ENCODE data around the gene CDC6.

CDC6 gene

GRCh38 chr17:40338941-40339649, 51.4 kb downstream of the CDC6 start:
- H3K4me3 ChIP-seq (ENCODE audit: low read length in 2 of 2), result no peak overlapping the region
- no peaks in the 10 kb centered on the region for H3K9me3 ChIP-seq (ENCODE audit: control insufficient read depth in 2 of 2, low read length in 2 of 2)
- no peak overlapping the region for H3K27ac ChIP-seq (ENCODE audit: low read depth in 2 of 2, low read length in 2 of 2)
- H3K36me3 ChIP-seq (ENCODE audit: control insufficient read depth in 2 of 2, insufficient read depth in 2 of 2, low read length in 2 of 2), result peaks cover 0 to 4% of the 10 kb centered on the region in 2 donors
- H3K9ac ChIP-seq (ENCODE audit: low read depth in 1 of 2, low read length in 2 of 2), result no peak overlapping the region
- H3K27me3 ChIP-seq (ENCODE audit: control insufficient read depth in 2 of 2, insufficient read depth in 2 of 2, low read length in 2 of 2), result no peaks in the 10 kb centered on the region
- H3K4me1 ChIP-seq (ENCODE audit: control insufficient read depth in 2 of 2, insufficient read depth in 2 of 2, low read length in 2 of 2), result peaks cover 30 to 33% of the 10 kb centered on the region in 2 donors

GRCh38 chr17:40340327-40340726, 52.6 kb downstream of the CDC6 start:
- H3K4me3 ChIP-seq (ENCODE audit: low read length in 2 of 2), result no peak overlapping the region
- H3K27me3 ChIP-seq (ENCODE audit: control insufficient read depth in 2 of 2, insufficient read depth in 2 of 2, low read length in 2 of 2), result no peaks in the 10 kb centered on the region
- H3K36me3 ChIP-seq (ENCODE audit: control insufficient read depth in 2 of 2, insufficient read depth in 2 of 2, low read length in 2 of 2), result peaks cover 0 to 4% of the 10 kb centered on the region in 2 donors
- H3K9ac ChIP-seq (ENCODE audit: low read depth in 1 of 2, low read length in 2 of 2), result peak overlapping the region in 1 of 2 donors; percentile 91
- peak overlapping the region in 1 of 2 donors; percentile 95 for H3K27ac ChIP-seq (ENCODE audit: low read depth in 2 of 2, low read length in 2 of 2)
- peaks cover 31 to 35% of the 10 kb centered on the region in 2 donors for H3K4me1 ChIP-seq (ENCODE audit: control insufficient read depth in 2 of 2, insufficient read depth in 2 of 2, low read length in 2 of 2)
- no peaks in the 10 kb centered on the region for H3K9me3 ChIP-seq (ENCODE audit: control insufficient read depth in 2 of 2, low read length in 2 of 2)

DNA sequence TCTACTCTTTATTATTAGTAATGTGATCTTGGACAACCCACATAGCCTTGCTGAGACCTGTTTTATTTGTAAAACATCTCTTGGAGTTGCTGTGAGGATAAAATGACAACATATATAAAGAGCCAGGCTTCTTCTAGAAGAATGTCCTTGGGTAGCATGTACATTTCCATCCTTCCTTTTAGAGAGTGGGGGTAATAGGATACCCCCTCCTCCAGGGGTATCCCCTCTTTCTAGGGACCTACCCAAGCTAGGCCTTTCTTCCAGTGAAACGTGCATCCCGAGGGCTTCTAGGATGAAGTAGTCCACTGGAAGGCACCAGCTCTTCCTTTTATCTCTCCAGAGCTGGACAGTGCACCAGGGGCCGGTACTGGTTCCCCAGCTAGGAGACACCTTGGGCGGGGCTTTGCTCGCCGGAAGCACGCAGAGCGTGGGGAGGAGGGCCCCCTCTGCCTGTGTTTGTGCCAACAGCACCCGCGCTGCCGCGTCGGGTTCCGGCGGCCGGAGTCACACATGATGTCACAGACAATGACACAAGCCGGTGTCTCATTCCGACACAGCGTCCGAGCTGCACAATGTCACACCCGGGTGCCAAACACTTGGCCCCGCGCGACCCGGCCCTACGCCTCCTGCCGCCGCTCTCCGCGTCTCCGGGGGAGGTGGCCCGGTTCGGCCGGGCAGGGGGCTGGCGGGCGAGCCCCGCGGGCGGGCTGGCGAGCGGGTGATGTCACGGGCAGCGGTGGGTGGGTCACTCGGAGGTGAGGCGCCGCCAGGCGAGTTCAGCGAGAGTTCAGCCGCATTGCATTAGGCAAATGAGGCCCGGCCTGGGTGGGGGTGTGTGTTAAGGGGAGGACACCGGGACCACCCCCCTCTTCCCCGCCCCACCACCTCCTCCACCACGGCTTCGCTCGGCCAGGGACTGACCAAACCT, 53.5 kb downstream of the CDC6 start:
- H3K36me3 ChIP-seq (ENCODE audit: control insufficient read depth in 2 of 2, insufficient read depth in 2 of 2, low read length in 2 of 2), result peaks cover 0 to 4% of the 10 kb centered on the region in 2 donors
- peak overlapping the region; percentile 92 to 95 for H3K27ac ChIP-seq (ENCODE audit: low read depth in 2 of 2, low read length in 2 of 2)
- H3K9me3 ChIP-seq (ENCODE audit: control insufficient read depth in 2 of 2, low read length in 2 of 2), result no peaks in the 10 kb centered on the region
- peak overlapping the region; percentile 75 to 82 for H3K4me3 ChIP-seq (ENCODE audit: low read length in 2 of 2)
- H3K27me3 ChIP-seq (ENCODE audit: control insufficient read depth in 2 of 2, insufficient read depth in 2 of 2, low read length in 2 of 2), result no peaks in the 10 kb centered on the region
- peak overlapping the region; percentile 83 to 91 for H3K9ac ChIP-seq (ENCODE audit: low read depth in 1 of 2, low read length in 2 of 2)
- H3K4me1 ChIP-seq (ENCODE audit: control insufficient read depth in 2 of 2, insufficient read depth in 2 of 2, low read length in 2 of 2), result peaks cover 34 to 41% of the 10 kb centered on the region in 2 donors

DNA sequence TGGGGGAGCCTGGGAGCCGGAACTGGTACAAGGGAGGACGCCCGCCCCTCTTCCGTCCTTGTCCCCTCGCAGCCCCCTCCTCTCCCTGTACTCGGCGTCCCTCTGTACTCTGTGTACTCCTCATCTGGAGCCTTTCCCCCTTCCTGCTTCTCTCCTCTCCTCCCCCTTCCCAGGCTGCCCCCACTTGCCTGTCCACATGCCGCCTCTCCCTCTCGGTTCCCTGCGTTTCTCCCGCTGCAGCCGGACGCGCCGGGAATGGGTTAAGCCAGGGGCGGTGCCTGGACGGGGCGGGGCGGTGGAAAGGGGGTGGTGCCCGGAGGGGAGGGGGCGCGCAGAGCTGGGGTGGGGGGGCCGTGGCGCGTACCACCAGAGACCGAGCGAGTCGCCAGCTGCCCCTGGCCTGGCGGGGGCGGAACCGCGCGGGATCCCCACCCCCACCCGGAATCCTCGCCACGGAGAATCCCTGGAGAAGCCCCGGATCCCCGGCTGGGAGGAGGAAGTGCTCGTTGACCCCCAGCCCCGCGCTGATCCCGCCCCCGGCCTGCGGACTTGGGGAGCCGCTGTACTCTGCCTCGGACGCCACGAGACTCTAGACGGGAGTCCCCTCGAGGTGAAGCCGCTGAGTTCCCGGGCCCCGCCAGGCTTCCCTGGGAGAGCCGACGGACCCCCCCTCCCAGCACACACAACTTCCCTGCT, 54.3 kb downstream of the CDC6 start:
- H3K9ac ChIP-seq (ENCODE audit: low read depth in 1 of 2, low read length in 2 of 2), result peak overlapping the region; percentile 91 to 94
- H3K4me1 ChIP-seq (ENCODE audit: control insufficient read depth in 2 of 2, insufficient read depth in 2 of 2, low read length in 2 of 2), result peaks cover 42 to 48% of the 10 kb centered on the region in 2 donors
- no peaks in the 10 kb centered on the region for H3K27me3 ChIP-seq (ENCODE audit: control insufficient read depth in 2 of 2, insufficient read depth in 2 of 2, low read length in 2 of 2)
- no peaks in the 10 kb centered on the region for H3K9me3 ChIP-seq (ENCODE audit: control insufficient read depth in 2 of 2, low read length in 2 of 2)
- peak overlapping the region; percentile 92 to 95 for H3K27ac ChIP-seq (ENCODE audit: low read depth in 2 of 2, low read length in 2 of 2)
- peak overlapping the region; percentile 75 to 82 for H3K4me3 ChIP-seq (ENCODE audit: low read length in 2 of 2)
- H3K36me3 ChIP-seq (ENCODE audit: control insufficient read depth in 2 of 2, insufficient read depth in 2 of 2, low read length in 2 of 2), result peaks cover 0 to 4% of the 10 kb centered on the region in 2 donors

- no peaks in the 10 kb centered on the region for H3K9me3 ChIP-seq (ENCODE audit: control insufficient read depth in 2 of 2, low read length in 2 of 2)
- H3K27me3 ChIP-seq (ENCODE audit: control insufficient read depth in 2 of 2, insufficient read depth in 2 of 2, low read length in 2 of 2), result no peaks in the 10 kb centered on the region
- H3K36me3 ChIP-seq (ENCODE audit: control insufficient read depth in 2 of 2, insufficient read depth in 2 of 2, low read length in 2 of 2), result peaks cover 0 to 4% of the 10 kb centered on the region in 2 donors
- peaks cover 49 to 52% of the 10 kb centered on the region in 2 donors for H3K4me1 ChIP-seq (ENCODE audit: control insufficient read depth in 2 of 2, insufficient read depth in 2 of 2, low read length in 2 of 2)
- H3K9ac ChIP-seq (ENCODE audit: low read depth in 1 of 2, low read length in 2 of 2), result peak overlapping the region; percentile 91 to 94
- peak overlapping the region; percentile 75 to 82 for H3K4me3 ChIP-seq (ENCODE audit: low read length in 2 of 2)
- peak overlapping the region; percentile 92 to 95 for H3K27ac ChIP-seq (ENCODE audit: low read depth in 2 of 2, low read length in 2 of 2)
Observed at GRCh38 chr17:40342504-40343218, 55.0 kb downstream of the CDC6 start.

DNA sequence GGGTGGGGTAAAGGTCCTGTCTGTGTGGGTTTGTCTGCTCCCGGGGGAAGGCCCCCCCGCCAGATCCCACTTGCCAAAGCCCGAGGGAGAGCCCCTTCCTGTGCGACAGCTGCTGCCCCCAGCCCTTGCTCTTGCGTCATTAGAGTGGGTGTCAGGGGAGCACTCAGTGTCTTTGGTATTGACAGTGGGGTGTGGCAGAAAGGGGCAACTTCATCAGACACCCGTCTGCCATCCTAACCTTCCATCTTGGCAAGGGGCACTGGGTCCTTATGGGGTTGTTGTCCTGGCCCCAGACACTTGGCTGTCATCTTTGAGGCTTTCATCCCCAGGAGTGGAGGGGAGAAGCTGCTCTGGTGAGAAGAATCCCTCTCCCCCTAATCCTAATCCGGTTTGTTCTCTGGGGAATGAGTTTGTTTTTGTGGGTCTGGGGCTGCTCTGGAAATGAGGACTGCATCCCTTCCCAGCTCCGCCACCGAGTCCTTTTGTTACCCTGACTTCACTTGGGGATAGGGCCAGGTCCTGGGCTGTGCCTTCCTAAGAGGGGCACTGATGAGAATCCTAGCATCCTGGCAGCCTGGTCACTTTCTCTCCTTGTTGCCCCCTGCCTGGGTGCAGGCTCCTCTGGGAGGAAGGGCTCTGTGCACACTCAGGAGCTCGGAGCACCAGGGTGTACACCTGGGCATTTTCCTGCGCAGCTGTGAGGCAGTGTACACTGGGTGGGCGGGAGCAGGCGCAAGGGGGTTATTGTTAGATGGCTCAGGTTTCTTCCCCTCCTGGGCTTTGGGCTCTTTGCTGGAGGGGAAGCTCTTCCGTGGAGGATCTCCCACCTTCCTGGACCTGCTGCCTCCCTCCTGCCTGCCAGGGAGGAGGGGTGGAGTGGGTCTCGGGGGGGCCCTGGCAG, 55.8 kb downstream of the CDC6 start:
- peaks cover under 1 to 3% of the 10 kb centered on the region in 2 donors for H3K36me3 ChIP-seq (ENCODE audit: control insufficient read depth in 2 of 2, insufficient read depth in 2 of 2, low read length in 2 of 2)
- H3K27me3 ChIP-seq (ENCODE audit: control insufficient read depth in 2 of 2, insufficient read depth in 2 of 2, low read length in 2 of 2), result no peaks in the 10 kb centered on the region
- peaks cover 57% of the 10 kb centered on the region in 2 donors for H3K4me1 ChIP-seq (ENCODE audit: control insufficient read depth in 2 of 2, insufficient read depth in 2 of 2, low read length in 2 of 2)
- no peaks in the 10 kb centered on the region for H3K9me3 ChIP-seq (ENCODE audit: control insufficient read depth in 2 of 2, low read length in 2 of 2)
- H3K27ac ChIP-seq (ENCODE audit: low read depth in 2 of 2, low read length in 2 of 2), result peak overlapping the region; percentile 92 to 95
- H3K9ac ChIP-seq (ENCODE audit: low read depth in 1 of 2, low read length in 2 of 2), result peak overlapping the region; percentile 91 to 94
- H3K4me3 ChIP-seq (ENCODE audit: low read length in 2 of 2), result peak overlapping the region; percentile 75 to 82

- H3K9me3 ChIP-seq (ENCODE audit: control insufficient read depth in 2 of 2, low read length in 2 of 2), result no peaks in the 10 kb centered on the region
- peak overlapping the region; percentile 75 to 82 for H3K4me3 ChIP-seq (ENCODE audit: low read length in 2 of 2)
- H3K9ac ChIP-seq (ENCODE audit: low read depth in 1 of 2, low read length in 2 of 2), result peak overlapping the region; percentile 91 to 94
- H3K4me1 ChIP-seq (ENCODE audit: control insufficient read depth in 2 of 2, insufficient read depth in 2 of 2, low read length in 2 of 2), result peaks cover 58 to 67% of the 10 kb centered on the region in 2 donors
- peaks cover 8 to 13% of the 10 kb centered on the region in 2 donors for H3K36me3 ChIP-seq (ENCODE audit: control insufficient read depth in 2 of 2, insufficient read depth in 2 of 2, low read length in 2 of 2)
- no peaks in the 10 kb centered on the region for H3K27me3 ChIP-seq (ENCODE audit: control insufficient read depth in 2 of 2, insufficient read depth in 2 of 2, low read length in 2 of 2)
- peak overlapping the region; percentile 92 to 95 for H3K27ac ChIP-seq (ENCODE audit: low read depth in 2 of 2, low read length in 2 of 2)
Observed at GRCh38 chr17:40344421-40345160, 56.9 kb downstream of the CDC6 start.

GRCh38 chr17:40345161-40345993, 57.7 kb downstream of the CDC6 start:
- Histone ChIP-seq H3K9ac (ENCODE audit: low read depth in 1 of 2, low read length in 2 of 2) (peak overlapping the region; percentile 91 to 94), H3K9me3 (ENCODE audit: control insufficient read depth in 2 of 2, low read length in 2 of 2) (no peaks in the 10 kb centered on the region), H3K4me3 (ENCODE audit: low read length in 2 of 2) (peak overlapping the region; percentile 75 to 82), H3K4me1 (ENCODE audit: control insufficient read depth in 2 of 2, insufficient read depth in 2 of 2, low read length in 2 of 2) (peaks cover 66 to 74% of the 10 kb centered on the region in 2 donors), H3K36me3 (ENCODE audit: control insufficient read depth in 2 of 2, insufficient read depth in 2 of 2, low read length in 2 of 2) (peaks cover 13 to 20% of the 10 kb centered on the region in 2 donors), H3K27me3 (ENCODE audit: control insufficient read depth in 2 of 2, insufficient read depth in 2 of 2, low read length in 2 of 2) (no peaks in the 10 kb centered on the region), H3K27ac (ENCODE audit: low read depth in 2 of 2, low read length in 2 of 2) (peak overlapping the region; percentile 92 to 95)
